Measurements from ENCODE around the gene CPLX1.
"Not testable (repeated sequence)": the region's sequence is repeated elsewhere in the genome, so short reads cannot be mapped to it uniquely, and the experiment has no call there.

Gene CPLX1

DNA sequence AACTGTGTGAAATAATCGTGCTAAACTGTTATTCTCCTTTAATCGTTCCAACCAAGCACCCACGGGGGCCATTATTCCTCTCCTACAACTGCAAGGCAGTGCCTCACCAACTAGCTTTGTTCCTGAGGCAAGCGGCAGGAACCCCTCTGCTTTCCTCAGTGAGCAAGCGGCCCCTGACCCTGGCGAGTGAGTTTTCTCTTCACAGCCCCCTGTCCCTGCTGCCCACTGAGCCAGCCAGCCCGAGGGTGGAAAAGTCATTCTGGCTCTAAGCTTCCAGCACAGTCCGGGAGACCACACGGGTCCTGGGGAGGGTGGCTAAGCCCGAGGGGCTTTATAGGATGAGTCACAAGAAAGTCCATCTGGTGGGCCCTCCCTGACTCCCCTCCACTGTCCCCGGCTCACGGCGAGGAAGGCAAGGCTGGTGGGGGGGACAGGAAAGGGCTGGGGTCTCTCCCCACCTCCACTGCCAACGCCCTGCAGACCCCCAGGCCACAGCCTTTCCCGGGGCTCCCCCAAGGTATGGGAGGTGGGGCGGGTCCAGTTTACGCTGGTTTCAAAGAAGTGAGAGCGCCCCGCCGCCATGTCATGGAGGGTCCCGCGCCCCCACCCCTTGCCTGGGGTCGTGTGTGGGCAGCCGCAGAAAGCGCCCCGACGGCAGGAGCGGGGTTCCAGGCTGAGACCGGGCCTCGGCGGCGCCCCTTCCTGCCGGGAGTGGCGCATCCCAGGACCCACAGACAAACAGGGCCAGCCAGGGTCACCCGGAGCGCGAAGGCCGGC is 45.0 kb downstream of the CPLX1 start:
- H3K4me3 ChIP-seq (ENCODE audit: low read depth, low read length): peak overlapping the region; percentile 100
- peaks cover 34% of the 10 kb centered on the region for H3K36me3 ChIP-seq (ENCODE audit: insufficient read depth, low read length)
- H3K27ac ChIP-seq (ENCODE audit: low read depth, low read length): peak overlapping the region; percentile 80
- peak overlapping the region; percentile 56 for H2AFZ ChIP-seq (ENCODE audit: low read length, unreplicated experiment)
- H3K27me3 ChIP-seq (ENCODE audit: insufficient read depth, low read length): peaks cover 12% of the 10 kb centered on the region
- peaks cover 54% of the 10 kb centered on the region for H3K79me2 ChIP-seq (ENCODE audit: control insufficient read depth, insufficient read depth, low read length, unreplicated experiment)
- peaks cover 21% of the 10 kb centered on the region for H3K4me1 ChIP-seq (ENCODE audit: control insufficient read depth, insufficient read depth, low read length, unreplicated experiment)

DNA sequence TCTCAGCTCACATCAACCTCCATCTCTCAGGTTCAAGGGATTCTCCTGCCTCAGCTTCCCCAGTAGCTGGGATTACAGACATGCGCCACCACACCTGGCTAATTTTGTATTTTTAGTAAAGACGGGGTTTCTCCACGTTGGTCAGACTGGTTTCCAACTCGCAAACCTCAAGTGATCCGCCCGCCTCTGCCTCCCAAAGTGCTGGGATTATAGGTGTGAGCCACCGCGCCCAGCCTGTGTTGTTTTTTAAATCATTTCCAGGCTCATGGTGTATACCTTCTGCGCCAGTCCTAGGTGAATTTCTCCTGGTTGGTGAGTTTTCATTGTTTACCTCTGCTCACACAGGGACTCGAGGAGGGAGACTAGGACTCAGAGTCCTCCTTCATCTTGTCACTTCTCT is 45.7 kb downstream of the CPLX1 start:
- Histone ChIP-seq H3K4me1 (ENCODE audit: control insufficient read depth, insufficient read depth, low read length, unreplicated experiment) (peaks cover 18% of the 10 kb centered on the region), H3K79me2 (ENCODE audit: control insufficient read depth, insufficient read depth, low read length, unreplicated experiment) (peaks cover 58% of the 10 kb centered on the region), H3K36me3 (ENCODE audit: insufficient read depth, low read length) (peaks cover 39% of the 10 kb centered on the region), H3K4me3 (ENCODE audit: low read depth, low read length) (peak overlapping the region; percentile 100), H3K27ac (ENCODE audit: low read depth, low read length) (0 out of 2 replicates have a peak overlapping the region, but pooled peaks have one; percentile 80)
- H2AFZ ChIP-seq (ENCODE audit: low read length, unreplicated experiment); H3K27me3 ChIP-seq (ENCODE audit: insufficient read depth, low read length): not testable (repeated sequence)

DNA sequence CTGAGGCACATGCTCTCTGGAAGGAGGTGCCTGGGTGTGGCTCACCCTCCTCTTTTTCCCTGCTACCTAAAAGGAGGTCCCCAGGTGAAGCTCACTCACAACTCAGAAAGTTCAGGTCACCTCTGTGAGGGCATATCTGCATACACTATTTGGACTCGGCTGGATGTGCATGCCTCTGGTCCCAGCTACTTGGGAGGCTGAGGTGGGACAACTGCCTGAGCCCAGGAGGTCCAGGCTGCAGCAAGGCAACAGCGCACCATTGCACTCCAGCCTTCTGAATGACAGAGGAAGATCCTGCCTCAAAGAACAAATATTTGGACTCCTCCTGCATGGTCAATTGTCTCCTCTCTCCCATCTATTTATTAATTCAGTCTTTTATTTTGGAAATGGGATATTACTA is 46.4 kb downstream of the CPLX1 start:
- Histone ChIP-seq H3K79me2 (ENCODE audit: control insufficient read depth, insufficient read depth, low read length, unreplicated experiment) (peaks cover 65% of the 10 kb centered on the region), H2AFZ (ENCODE audit: low read length, unreplicated experiment) (no peak overlapping the region), H3K36me3 (ENCODE audit: insufficient read depth, low read length) (peaks cover 46% of the 10 kb centered on the region), H3K27me3 (ENCODE audit: insufficient read depth, low read length) (no peaks in the 10 kb centered on the region), H3K4me3 (ENCODE audit: low read depth, low read length) (peak overlapping the region; percentile 100; the same call in 1 of the 2 replicates), H3K27ac (ENCODE audit: low read depth, low read length) (no peak overlapping the region), H3K4me1 (ENCODE audit: control insufficient read depth, insufficient read depth, low read length, unreplicated experiment) (peaks cover 18% of the 10 kb centered on the region)

DNA sequence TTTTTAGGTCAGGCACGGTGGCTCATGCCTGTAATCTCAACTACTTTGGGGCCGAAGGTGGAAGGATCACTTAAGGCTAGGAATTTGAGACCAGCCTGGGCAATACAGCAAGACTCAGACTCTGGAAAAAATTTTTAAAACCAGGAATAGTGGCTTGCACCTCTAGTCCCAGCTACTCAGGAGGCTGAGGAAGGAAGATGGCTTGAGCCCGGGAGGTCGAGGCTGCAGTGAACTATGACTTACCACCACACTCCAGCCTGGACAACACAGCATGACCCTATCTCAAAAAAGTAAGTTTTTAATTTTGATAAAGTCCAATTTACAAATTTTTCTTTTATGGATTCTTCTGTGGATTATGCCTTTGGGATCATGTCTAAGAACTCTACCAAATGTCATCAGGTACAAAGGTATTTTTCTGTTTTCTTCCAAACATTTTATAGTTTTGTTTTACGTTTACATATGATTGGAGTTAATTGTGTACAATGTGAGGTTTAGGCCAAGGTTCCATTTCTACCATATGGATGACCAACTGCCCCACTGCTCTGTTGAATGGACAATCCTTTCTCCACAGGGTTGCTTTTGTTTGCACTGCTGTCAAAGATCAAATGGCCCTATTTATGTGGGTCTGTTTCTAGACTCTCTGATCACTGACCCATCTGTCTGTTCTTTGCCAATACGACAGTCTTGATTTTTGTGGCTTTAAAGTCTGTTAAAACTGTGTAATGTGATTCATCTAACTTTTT is 48.2 kb downstream of the CPLX1 start:
- peaks cover 82% of the 10 kb centered on the region for H3K79me2 ChIP-seq (ENCODE audit: control insufficient read depth, insufficient read depth, low read length, unreplicated experiment)
- H3K27me3 ChIP-seq (ENCODE audit: insufficient read depth, low read length): no peaks in the 10 kb centered on the region
- no peak overlapping the region for H3K27ac ChIP-seq (ENCODE audit: low read depth, low read length)
- peaks cover 18% of the 10 kb centered on the region for H3K4me1 ChIP-seq (ENCODE audit: control insufficient read depth, insufficient read depth, low read length, unreplicated experiment)
- H3K4me3 ChIP-seq (ENCODE audit: low read depth, low read length): no peak overlapping the region
- H2AFZ ChIP-seq (ENCODE audit: low read length, unreplicated experiment): no peak overlapping the region
- peaks cover 50% of the 10 kb centered on the region for H3K36me3 ChIP-seq (ENCODE audit: insufficient read depth, low read length)

DNA sequence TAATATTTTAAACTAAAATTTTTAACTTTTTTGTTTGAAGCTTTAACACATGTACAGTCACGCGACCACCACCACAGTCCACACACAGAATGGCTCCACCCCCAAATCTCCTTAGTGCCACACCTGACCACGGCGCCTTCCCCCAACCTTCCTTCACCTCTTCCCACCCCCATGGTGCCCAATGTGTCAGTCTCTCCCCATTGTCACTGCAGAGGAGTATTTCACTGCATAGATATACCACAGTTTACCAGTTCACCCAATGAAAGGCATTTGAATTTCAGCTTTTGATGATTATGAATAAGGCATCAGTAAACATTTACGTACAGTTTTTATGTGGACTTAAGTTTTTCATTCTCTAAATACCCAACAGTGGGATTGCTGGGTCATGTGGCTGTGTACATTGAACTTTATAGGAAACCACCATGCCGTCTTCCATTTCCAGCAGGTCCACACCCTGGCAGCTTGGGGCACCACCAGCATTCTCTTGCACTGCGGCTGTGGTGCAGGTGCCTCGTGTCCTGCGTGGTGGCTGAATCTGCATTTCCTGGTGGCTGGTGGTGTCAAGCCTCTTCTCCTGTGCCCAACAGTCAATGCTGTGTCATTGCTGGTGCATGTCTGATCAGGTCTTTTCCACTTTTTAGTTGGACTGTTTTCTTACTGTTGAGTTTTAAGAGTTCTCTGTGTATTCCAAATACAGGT is 49.0 kb downstream of the CPLX1 start:
- H3K79me2 ChIP-seq (ENCODE audit: control insufficient read depth, insufficient read depth, low read length, unreplicated experiment): peaks cover 85% of the 10 kb centered on the region
- no peak overlapping the region for H2AFZ ChIP-seq (ENCODE audit: low read length, unreplicated experiment)
- no peak overlapping the region for H3K27ac ChIP-seq (ENCODE audit: low read depth, low read length)
- peaks cover 14% of the 10 kb centered on the region for H3K4me1 ChIP-seq (ENCODE audit: control insufficient read depth, insufficient read depth, low read length, unreplicated experiment)
- no peaks in the 10 kb centered on the region for H3K27me3 ChIP-seq (ENCODE audit: insufficient read depth, low read length)
- no peak overlapping the region for H3K4me3 ChIP-seq (ENCODE audit: low read depth, low read length)
- H3K36me3 ChIP-seq (ENCODE audit: insufficient read depth, low read length): peaks cover 50% of the 10 kb centered on the region

DNA sequence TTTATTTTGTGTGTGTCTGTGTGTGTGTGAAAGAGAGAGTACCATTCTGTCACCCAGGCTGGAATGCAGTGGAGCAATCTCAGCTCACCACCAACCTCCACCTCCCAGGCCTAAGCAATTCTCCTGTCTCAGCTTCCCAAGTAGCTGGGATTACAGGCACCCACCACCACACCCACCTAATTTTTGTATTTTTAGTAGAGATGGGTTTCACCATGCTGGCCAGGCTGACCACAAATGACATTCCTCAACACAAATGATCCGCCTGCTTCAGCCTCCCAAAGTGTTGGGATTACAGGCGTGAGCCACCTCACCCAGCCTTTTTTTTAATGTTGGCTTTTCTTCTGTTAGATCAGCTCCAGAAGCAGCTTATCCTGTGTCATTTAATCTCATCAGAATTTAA is 50.4 kb downstream of the CPLX1 start:
- not testable (repeated sequence) for H3K27ac ChIP-seq (ENCODE audit: low read depth, low read length); H3K27me3 ChIP-seq (ENCODE audit: insufficient read depth, low read length); H2AFZ ChIP-seq (ENCODE audit: low read length, unreplicated experiment); H3K4me3 ChIP-seq (ENCODE audit: low read depth, low read length)
- H3K79me2 ChIP-seq (ENCODE audit: control insufficient read depth, insufficient read depth, low read length, unreplicated experiment): peaks cover 83% of the 10 kb centered on the region
- H3K4me1 ChIP-seq (ENCODE audit: control insufficient read depth, insufficient read depth, low read length, unreplicated experiment): peaks cover 16% of the 10 kb centered on the region
- H3K36me3 ChIP-seq (ENCODE audit: insufficient read depth, low read length): peaks cover 50% of the 10 kb centered on the region

DNA sequence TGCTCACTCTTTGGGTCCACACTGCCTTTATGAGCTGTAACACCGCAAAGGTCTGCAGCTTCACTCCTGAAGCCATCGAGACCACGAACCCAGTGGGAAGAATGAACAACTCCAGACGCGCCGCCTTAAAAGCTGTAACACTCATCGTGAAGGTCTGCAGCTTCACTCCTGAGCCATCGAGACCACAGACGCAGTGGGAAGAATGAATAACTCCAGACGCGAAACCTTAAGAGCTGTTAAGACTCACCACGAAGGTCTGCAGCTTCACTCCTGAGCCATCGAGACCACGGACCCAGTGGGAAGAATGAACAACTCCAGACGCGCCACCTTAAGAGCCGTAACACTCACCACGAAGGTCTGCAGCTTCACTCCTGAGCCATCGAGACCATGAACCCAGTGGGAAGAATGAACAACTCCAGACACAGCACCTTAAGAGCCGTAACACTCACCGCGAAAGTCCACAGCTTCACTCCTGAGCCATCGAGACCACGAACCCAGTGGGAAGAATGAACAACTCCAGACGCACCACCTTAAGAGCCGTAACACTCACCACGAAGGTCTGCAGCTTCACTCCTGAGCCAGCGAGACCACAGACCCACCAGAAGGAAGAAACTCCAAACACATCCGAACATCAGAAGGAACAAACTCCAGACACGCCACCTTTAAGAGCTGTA is 51.4 kb downstream of the CPLX1 start:
- not testable (repeated sequence) for H2AFZ ChIP-seq (ENCODE audit: low read length, unreplicated experiment); H3K27me3 ChIP-seq (ENCODE audit: insufficient read depth, low read length); H3K4me1 ChIP-seq (ENCODE audit: control insufficient read depth, insufficient read depth, low read length, unreplicated experiment); H3K27ac ChIP-seq (ENCODE audit: low read depth, low read length); H3K4me3 ChIP-seq (ENCODE audit: low read depth, low read length)
- H3K36me3 ChIP-seq (ENCODE audit: insufficient read depth, low read length): peaks cover 46% of the 10 kb centered on the region
- peaks cover 82% of the 10 kb centered on the region for H3K79me2 ChIP-seq (ENCODE audit: control insufficient read depth, insufficient read depth, low read length, unreplicated experiment)

DNA sequence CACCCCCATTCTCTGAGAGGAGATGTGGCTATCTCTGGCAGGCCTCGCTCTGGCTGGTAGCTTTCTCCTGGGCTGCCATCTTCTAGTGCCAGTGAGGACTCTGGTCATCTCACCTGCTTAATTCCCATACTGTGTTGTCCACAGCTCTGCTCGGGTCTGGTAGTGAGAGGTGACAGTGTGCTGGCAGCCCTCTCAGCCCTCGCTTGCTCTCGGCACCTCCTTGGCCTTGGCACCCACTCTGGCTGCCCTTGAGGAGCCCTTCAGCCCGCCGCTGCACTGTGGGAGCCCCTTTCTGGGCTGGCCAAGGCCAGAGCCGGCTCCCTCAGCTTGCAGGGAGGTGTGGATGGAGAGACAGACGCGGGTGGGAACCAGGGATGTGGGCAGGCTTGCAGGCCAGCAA is 52.7 kb downstream of the CPLX1 start:
- Histone ChIP-seq H3K27ac (ENCODE audit: low read depth, low read length) (no peak overlapping the region), H3K79me2 (ENCODE audit: control insufficient read depth, insufficient read depth, low read length, unreplicated experiment) (peaks cover 77% of the 10 kb centered on the region), H3K4me1 (ENCODE audit: control insufficient read depth, insufficient read depth, low read length, unreplicated experiment) (peaks cover 5% of the 10 kb centered on the region), H3K36me3 (ENCODE audit: insufficient read depth, low read length) (peaks cover 44% of the 10 kb centered on the region), H3K4me3 (ENCODE audit: low read depth, low read length) (no peak overlapping the region), H2AFZ (ENCODE audit: low read length, unreplicated experiment) (no peak overlapping the region), H3K27me3 (ENCODE audit: insufficient read depth, low read length) (no peaks in the 10 kb centered on the region)

DNA sequence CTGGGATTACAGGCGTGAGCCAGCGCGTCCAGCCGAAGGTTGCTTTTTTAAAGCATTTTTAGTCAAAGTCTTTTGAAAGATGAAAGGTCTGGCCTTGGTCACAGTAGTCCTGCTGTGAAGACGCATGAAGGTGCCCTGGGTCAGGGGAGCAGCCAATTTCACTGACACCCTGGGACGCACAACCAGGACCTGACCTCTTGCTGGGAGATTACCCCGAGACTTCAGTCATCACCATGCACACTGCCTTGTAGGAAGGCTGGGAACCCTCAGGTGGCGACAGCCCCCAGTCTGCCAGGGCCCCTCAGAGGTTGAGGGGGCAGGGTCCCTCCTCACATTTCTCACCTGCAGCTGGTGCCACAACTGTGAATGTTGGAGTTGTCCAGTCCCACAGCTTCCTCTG is 53.2 kb downstream of the CPLX1 start:
- no peak overlapping the region for H3K4me3 ChIP-seq (ENCODE audit: low read depth, low read length)
- H2AFZ ChIP-seq (ENCODE audit: low read length, unreplicated experiment): no peak overlapping the region
- H3K27ac ChIP-seq (ENCODE audit: low read depth, low read length): no peak overlapping the region
- H3K36me3 ChIP-seq (ENCODE audit: insufficient read depth, low read length): peaks cover 40% of the 10 kb centered on the region
- H3K79me2 ChIP-seq (ENCODE audit: control insufficient read depth, insufficient read depth, low read length, unreplicated experiment): peaks cover 73% of the 10 kb centered on the region
- peaks cover 5% of the 10 kb centered on the region for H3K4me1 ChIP-seq (ENCODE audit: control insufficient read depth, insufficient read depth, low read length, unreplicated experiment)
- H3K27me3 ChIP-seq (ENCODE audit: insufficient read depth, low read length): no peaks in the 10 kb centered on the region

DNA sequence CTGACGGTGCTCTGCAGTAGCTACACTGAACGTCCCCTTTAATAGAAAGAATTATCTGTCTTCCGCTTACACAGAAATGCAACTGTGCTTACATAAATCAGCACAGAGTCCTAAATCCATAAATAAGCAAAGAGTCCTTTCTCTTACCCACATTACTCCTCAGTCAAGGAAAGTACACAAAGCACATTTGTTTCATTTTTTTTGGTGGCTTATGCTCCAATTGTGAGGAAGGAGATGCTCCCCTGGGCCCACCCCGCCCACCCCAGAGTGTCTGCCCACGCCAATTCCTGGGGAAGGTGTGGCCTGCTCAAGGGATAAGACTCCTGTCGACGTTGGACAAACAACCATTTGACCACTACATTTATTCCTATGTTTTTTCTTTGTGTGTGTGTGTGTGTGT is 53.8 kb downstream of the CPLX1 start:
- Histone ChIP-seq H3K4me3 (ENCODE audit: low read depth, low read length) (no peak overlapping the region), H3K27me3 (ENCODE audit: insufficient read depth, low read length) (no peaks in the 10 kb centered on the region), H3K4me1 (ENCODE audit: control insufficient read depth, insufficient read depth, low read length, unreplicated experiment) (peaks cover 5% of the 10 kb centered on the region), H3K27ac (ENCODE audit: low read depth, low read length) (no peak overlapping the region; the same call in 1 of the 2 replicates), H3K36me3 (ENCODE audit: insufficient read depth, low read length) (peaks cover 33% of the 10 kb centered on the region), H3K79me2 (ENCODE audit: control insufficient read depth, insufficient read depth, low read length, unreplicated experiment) (peaks cover 67% of the 10 kb centered on the region), H2AFZ (ENCODE audit: low read length, unreplicated experiment) (no peak overlapping the region)
